Transverse colon (tissue), 4 donors: ENCODE results near the gene ZNF672. TPM values are rescaled to one million over a fixed set of nuclear protein-coding genes. Genes with fewer than 3 reads are reported as not detected.

Experiments
- DNase-seq: peaks from one replicate; pipeline ENCODE4 v3.0.0-alpha.2; 2019
- H3K27ac ChIP-seq, 4 donors: fragments of 200-600 bp; sonication (generic); 2 replicates each; pipeline ENCODE4 v1.5.1; 2016 to 2018; ENCODE audit warnings: inconsistent platforms in 4 of 4
- H3K27me3 ChIP-seq: fragments of 200-600 bp; sonication (generic); 2 replicates; pipeline ENCODE4 v1.5.1; 2017; ENCODE audit warnings: inconsistent platforms
- H3K36me3 ChIP-seq, 4 donors: fragments of 200-600 bp; sonication (generic); 2 replicates each; pipeline ENCODE4 v1.5.1; 2017 to 2019; ENCODE audit warnings: inconsistent platforms in 4 of 4
- H3K4me1 ChIP-seq, 4 donors: fragments of 200-600 bp; sonication (generic); 2 replicates each; pipeline ENCODE4 v1.5.1; 2017 to 2020; ENCODE audit warnings: inconsistent platforms in 4 of 4
- H3K4me3 ChIP-seq, 4 donors: fragments of 200-600 bp; sonication (generic); 1 replicate in 1 of 4; 2 replicates in 3 of 4; pipeline versions ENCODE4 v1.5.1 to v1.6.1; 2017 to 2019; ENCODE audit warnings: inconsistent platforms in 4 of 4
- H3K9me3 ChIP-seq, 2 donors: fragments of 200-600 bp; sonication (generic); 2 replicates each; pipeline ENCODE4 v1.5.1; 2017 to 2019; ENCODE audit warnings: inconsistent platforms in 2 of 2
- CTCF ChIP-seq, 5 experiments: fragments of 200-600 bp in 3 of 5; fragments of 450-650 bp in 2 of 5; sonication (generic) in 3 of 5; IDR thresholded peaks; 1 replicate in 2 of 5; 2 replicates in 3 of 5; pipeline ENCODE4 v1.5.1; 2016 to 2017; ENCODE audit warnings: antibody characterized with exemption in 5 of 5, inconsistent platforms in 3 of 5, mild to moderate bottlenecking in 2 of 5, moderate library complexity in 1 of 5
- EP300 ChIP-seq: sonication (generic); formaldehyde crosslinking; IDR thresholded peaks from one replicate; pipeline ENCODE4 v1.6.1; 2017; ENCODE audit warnings: antibody characterized with exemption, low read depth
- POLR2A ChIP-seq: fragments of 450-650 bp; IDR thresholded peaks from one replicate; pipeline ENCODE4 v1.6.1; 2016; ENCODE audit warnings: antibody characterized with exemption, mild to moderate bottlenecking, moderate library complexity
- POLR2AphosphoS5 ChIP-seq, 3 donors: sonication (generic); formaldehyde crosslinking; IDR thresholded peaks; one replicate each; pipeline ENCODE4 v1.6.1; 2016; ENCODE audit warnings: antibody characterized with exemption in 3 of 3
- WGBS, 2 donors: methylation state at CpG; one replicate each; pipeline ENCODE4 v1.1.5; 2018; ENCODE audit warnings: low coverage in 1 of 2; 5-methylcytosine and 5-hydroxymethylcytosine counted together
- in situ Hi-C, 4 donors: fragments of 200-750 bp; cut with MboI; loops; one replicate each; pipeline versions ENCODE4 v1.15.0 to v1.15.1; 2017; ENCODE audit warnings: low sequenced_read_pairs in 3 of 4, low pct_ligation_motif_present in 1 of 4, low pct_unique_long_range_greater_than_20kb in 1 of 4
- intact Hi-C: fragments of 100-400 bp; cut with DNase I; formaldehyde crosslinking; loops from one replicate; pipeline ENCODE4 v1.15.1; 2023; ENCODE audit warnings: low total_unique reads
- total RNA-seq, 4 donors: library from RNA; depleted of rRNA; stranded (reverse); fragments of >200 nt; gene quantifications; one replicate each; pipeline ENCODE4 v1.1.0, GENCODE V29; 2016

ZNF672 gene
- total RNA-seq, 4 donors from 2014 or later, result 34.8 to 53.1 (median 44.7) TPM

GRCh38 chr1:248815407-248816034 is 22.5 kb upstream of the ZNF672 start:
- no peaks in the 10 kb centered on the region for H3K27me3 ChIP-seq
- DNase-seq, result no peak
- in situ Hi-C loops, result no loop called here
- intact Hi-C loops, result no loop called here
- H3K27ac ChIP-seq, result no peak overlapping the region
- peaks cover 0 to 42% (median 16%) of the 10 kb centered on the region in 4 donors for H3K36me3 ChIP-seq
- H3K4me1 ChIP-seq, result peaks cover 0 to 4% (median 0%) of the 10 kb centered on the region in 4 donors
- no peaks in the 10 kb centered on the region for H3K9me3 ChIP-seq
- TF ChIP-seq EP300 (no peak), CTCF (IDR thresholded peaks at IDR 0.05) (no peak), POLR2A (no peak), POLR2AphosphoS5 (IDR thresholded peaks at IDR 0.05) (no peak)
- 90 to 93% methylated on average over 10 of the region's 10 CpGs for WGBS, 2 donors
- no peak overlapping the region for H3K4me3 ChIP-seq

- H3K4me3 ChIP-seq, result no peak overlapping the region
- WGBS, 2 donors, result 67 to 89% methylated on average over 1 to 13 of the region's 13 CpGs
- H3K9me3 ChIP-seq, result no peaks in the 10 kb centered on the region
- in situ Hi-C loops, result no loop called here
- H3K27me3 ChIP-seq, result no peaks in the 10 kb centered on the region
- TF ChIP-seq EP300, result no peak
- no peak for TF ChIP-seq POLR2A
- no peak for TF ChIP-seq CTCF (IDR thresholded peaks at IDR 0.05)
- no peak for TF ChIP-seq POLR2AphosphoS5 (IDR thresholded peaks at IDR 0.05)
- peaks cover 0 to 5% (median 1%) of the 10 kb centered on the region in 4 donors for H3K4me1 ChIP-seq
- no peak for DNase-seq
- H3K27ac ChIP-seq, result no peak overlapping the region
- intact Hi-C loops, result no loop called here
- H3K36me3 ChIP-seq, result peaks cover 0 to 42% (median 16%) of the 10 kb centered on the region in 4 donors
Measured at GRCh38 chr1:248816042-248816851, 21.8 kb upstream of the ZNF672 start.

GRCh38 chr1:248817065-248817464 is 21.0 kb upstream of the ZNF672 start:
- no peak for DNase-seq
- WGBS, 2 donors, result 80% methylated on average over 6 of the region's 6 CpGs; no CpG with 5 or more reads in 1 of the 2 donors

GRCh38 chr1:248818505-248819374 is 19.3 kb upstream of the ZNF672 start:
- 72% methylated on average over 5 of the region's 5 CpGs; no CpG with 5 or more reads in 1 of the 2 donors for WGBS, 2 donors
- Histone ChIP-seq H3K4me1 (peaks cover 15 to 30% (median 21%) of the 10 kb centered on the region in 4 donors), H3K27ac (no peak overlapping the region)

More at GRCh38 chr1:248817065-248817464, 21.0 kb upstream of the ZNF672 start:
- Histone ChIP-seq H3K36me3 (peaks cover 0 to 42% (median 16%) of the 10 kb centered on the region in 4 donors), H3K9me3 (no peaks in the 10 kb centered on the region), H3K27me3 (no peaks in the 10 kb centered on the region), H3K4me3 (no peak overlapping the region), H3K27ac (no peak overlapping the region), H3K4me1 (peaks cover 0 to 13% (median 7%) of the 10 kb centered on the region in 4 donors)
- TF ChIP-seq POLR2AphosphoS5 (IDR thresholded peaks at IDR 0.05) (no peak), POLR2A (no peak)
- intact Hi-C loops (no loop called here), in situ Hi-C loops (no loop called here)

More at GRCh38 chr1:248818505-248819374, 19.3 kb upstream of the ZNF672 start:
- H3K27me3 ChIP-seq, result no peaks in the 10 kb centered on the region
- no peak for DNase-seq
- intact Hi-C loops (no loop called here), in situ Hi-C loops (no loop called here)
- TF ChIP-seq POLR2AphosphoS5 (IDR thresholded peaks at IDR 0.05), result no peak
- no peak for TF ChIP-seq EP300
- TF ChIP-seq POLR2A, result no peak
- TF ChIP-seq CTCF (IDR thresholded peaks at IDR 0.05), result no peak
- H3K4me3 ChIP-seq, result no peak overlapping the region
- no peaks in the 10 kb centered on the region for H3K9me3 ChIP-seq
- H3K36me3 ChIP-seq, result peaks cover 0 to 37% (median 12%) of the 10 kb centered on the region in 4 donors
